HuH-7 (cell line): ENCODE measurements around the gene POFUT1.
"Not testable (repeated sequence)": the region's sequence is repeated elsewhere in the genome, so short reads cannot be mapped to it uniquely, and the experiment has no call there.

Source experiments
- DNase-seq: peaks from one replicate; pipeline ENCODE4 v3.0.0; 2011; ENCODE audit warnings: low spot score

The POFUT1 gene

DNA sequence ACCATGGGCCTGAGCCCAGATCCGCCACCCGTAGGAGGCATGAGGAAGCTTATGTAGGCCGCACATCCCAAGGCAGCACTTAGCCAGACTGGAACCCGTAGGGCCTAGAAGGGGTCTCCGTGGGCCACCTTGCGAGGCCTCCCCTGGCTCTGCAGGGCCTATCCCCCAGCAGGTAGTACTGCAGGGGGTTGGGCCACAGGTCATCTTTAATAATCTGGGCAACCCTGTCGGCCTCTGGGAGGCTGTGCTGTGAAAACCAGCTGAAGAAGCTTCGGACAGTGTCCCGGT is 18.6 kb upstream of the POFUT1 start:
- no peak for DNase-seq

DNA sequence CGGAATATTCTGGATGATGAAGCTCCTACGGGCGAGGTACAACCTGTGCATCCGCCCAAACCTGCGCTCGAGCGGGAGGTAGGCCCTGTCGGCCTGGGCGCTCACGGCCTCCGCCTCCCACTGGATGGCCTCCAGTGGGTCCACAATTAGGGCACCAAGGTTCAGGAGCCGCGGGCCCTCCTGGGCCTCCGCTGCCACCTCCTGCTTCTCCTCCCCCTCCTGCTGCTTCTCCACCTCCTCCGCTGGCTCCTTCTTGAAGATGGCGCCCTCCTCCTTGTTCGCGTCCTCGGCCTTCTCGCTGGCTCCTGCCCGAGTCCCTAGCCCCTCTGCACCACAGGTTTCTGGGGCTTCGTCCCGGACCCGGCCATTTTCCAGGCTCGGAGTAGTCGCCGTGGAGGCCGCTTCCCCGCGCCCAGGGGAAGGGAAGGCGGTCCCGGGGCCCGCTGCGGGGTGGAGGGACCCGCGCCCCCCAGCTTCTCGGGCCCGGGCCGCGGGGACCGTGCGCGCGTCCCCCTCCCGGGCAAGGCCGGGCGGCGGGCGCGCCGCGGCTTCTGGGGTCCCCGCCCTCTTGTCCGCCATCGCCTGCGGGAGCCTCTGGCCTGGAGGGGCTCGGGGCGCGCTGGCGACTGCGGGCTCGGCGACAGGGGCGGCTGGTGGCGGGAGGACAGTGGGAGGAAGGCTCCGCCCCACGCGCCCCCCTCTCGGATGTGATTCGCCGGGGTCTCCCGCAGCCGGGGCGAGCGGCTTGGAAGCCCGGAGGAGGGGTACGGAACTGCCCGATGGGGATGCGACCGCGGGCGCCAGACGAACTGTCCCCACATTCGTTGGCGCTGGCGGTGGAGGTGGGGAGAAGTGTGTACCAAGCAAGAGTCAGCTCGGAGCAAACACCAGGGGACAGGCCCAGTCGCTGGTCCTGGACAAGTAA is 17.7 kb upstream of the POFUT1 start:
- DNase-seq: no peak

DNA sequence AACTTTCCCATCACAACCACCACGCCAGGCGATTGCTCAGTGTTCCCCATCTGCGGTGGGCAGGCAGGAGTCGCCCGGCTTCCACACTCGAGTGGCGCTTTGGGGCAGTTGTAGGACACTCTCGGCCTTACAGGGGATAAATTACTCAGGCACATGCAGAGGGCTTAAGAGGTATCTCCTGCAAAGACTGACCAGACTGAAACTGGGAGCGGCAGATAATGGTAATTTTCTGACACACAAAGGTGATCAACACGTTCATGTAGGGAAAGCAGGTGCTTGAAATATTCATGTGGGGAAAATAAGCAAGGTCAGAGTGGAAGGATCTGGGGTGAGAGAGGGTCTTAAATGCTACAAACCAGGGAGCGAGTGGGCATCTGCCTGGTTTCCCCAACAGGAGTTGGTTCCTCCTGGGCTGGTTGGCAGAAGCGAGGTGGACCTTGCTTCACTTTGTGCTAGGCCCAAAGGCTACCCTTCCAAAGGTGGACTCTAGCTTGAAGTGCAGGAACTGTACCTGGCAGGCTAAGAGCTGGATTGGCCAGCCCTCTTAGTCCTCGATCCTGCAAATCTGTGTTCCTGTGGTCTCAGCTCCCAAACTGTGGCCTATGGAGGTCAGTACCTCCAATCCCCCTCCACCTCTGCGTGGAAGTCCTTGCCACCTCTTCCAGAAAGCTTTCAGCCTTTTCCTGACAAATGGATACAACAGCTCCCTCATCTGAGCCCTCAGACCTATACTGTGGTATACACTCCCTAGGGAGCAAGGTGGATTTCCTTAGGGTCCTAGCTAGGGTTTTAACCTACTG is 16.9 kb upstream of the POFUT1 start:
- DNase-seq: no peak

DNA sequence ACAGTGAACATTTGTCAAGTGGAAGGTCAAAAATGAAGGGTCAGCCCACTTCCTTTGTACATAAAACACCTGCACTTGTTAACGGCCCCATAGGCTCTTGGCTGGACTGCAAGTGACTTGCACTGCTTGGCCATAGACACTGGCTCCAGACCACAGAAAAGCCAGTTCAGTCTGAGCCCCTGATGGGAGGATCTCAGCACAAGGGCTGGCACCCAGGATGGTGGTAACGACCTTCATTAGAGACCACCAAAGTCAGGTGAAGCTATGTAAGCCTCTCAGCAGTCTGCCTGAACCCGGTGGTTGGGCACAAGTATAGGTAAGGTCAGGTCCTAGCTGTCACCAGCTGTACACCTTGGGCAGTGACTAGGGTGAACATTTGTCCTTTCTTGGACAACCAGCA is 16.3 kb upstream of the POFUT1 start:
- DNase-seq: no peak

DNA sequence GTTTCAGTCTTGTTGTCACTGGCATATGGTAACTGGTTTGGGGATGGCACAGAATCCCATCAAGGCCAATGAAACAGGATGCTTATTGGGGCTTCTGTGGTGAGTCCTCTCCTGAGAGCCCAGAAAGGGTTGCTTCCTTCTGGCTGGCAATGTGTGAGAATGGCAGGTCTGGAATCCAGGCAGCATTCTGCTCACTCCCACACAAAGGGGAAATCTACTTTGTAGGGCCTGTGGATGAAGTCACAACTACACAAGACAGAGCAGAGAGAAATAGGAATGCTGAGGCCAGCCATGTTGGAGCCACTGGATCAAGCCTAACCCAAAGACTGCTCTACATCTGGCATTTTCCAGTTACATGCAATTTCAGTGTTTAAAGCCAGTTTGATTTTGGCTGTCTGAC is 15.8 kb upstream of the POFUT1 start:
- DNase-seq: no peak

DNA sequence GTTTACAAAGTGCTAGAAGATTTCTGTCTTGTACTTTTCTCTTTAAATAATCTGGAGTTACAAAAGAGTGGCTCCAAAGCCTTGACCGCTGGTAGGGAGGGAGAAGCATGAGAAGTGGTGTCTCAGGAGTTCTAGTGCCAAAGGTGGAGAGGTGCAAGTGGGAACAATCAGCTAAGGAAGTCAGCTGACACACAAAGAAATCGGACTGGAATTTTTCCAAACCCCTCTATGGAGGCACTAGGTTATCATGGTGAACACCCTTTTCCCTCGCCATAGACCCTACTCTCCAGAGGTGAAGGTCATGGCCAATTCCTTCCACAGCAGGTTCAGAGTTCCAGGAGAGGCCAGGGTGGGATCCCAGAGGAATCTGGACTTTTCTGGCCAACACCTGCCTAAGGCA is 15.0 kb upstream of the POFUT1 start:
- DNase-seq: no peak

DNA sequence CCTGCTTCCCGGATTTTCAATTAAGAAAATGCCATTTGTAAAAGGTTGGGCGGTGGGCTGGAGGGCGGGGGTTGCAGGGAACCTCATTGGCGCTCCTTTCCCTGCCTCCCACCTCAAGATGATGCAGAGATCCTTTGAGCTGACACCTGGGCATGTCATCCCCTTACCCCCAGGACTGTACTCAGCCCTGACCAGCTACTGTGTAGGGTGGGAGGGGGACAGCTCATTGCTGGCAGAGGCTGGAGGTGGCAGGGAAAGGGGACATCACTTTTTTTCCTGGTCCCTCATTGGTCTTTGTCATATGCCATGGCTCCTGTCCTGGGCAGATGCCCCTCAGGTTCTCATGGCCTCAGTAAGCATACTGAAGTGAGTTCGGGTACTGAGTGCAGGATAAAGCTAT is 14.3 kb upstream of the POFUT1 start:
- not testable (repeated sequence) for DNase-seq

DNA sequence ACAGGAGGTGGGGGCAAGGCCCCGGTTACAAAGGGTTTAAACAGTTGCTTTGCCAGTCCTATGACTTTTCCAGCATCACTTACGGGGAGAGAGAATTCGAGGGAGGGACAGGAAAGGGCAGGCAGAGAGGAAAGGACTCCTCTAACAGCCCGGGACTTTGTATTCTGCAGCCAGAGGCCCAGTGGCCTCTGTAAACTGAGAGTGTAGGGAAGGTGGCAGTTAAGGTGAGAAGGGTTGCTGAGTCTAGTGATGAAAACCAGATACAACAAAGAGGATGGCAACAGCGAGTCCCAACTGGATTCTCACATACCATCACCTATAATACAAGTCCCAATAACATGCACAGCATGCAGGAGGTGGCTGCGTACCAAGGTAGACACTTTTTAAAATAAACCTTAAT is 13.7 kb upstream of the POFUT1 start:
- DNase-seq: no peak

DNA sequence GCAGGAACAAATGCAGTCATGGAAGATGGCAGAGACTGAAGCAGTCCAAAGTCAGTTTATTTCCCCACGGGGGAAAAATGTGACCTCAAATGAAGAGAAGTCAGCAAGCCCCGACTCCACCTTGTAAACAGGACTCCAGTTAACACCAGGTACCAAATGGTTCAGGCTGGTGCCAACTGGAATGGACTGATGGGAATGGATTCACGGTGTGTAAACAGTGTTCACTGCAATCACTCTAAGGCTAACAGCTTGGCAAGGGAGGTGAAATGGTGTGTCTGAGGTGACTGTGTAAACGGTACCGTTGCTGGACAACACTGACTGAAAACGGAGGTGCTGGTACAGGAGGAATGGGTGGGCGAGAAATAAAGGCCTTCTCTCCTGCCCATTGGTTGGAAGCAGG is 12.1 kb upstream of the POFUT1 start:
- DNase-seq: no peak

DNA sequence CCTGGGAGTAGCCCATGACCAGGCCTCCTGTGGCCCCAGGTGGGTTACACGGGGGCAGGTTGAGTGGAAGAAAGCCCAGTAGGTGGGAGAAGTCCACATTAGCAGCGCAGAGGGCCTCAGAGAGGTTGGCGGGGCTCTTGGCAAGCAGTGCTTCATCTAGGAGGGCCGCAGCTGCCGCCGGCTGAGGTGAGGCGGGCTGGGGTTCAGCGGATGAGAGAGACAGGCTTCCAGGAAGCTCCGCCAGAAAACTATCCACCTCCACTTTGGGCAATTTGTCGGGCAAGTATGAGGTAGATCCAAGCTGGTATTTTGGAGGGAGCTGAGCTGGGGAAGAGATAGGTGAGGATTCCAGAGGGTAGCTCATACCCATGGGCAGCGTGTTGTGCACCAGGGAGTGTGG is 11.1 kb upstream of the POFUT1 start:
- DNase-seq: not testable (repeated sequence)

DNA sequence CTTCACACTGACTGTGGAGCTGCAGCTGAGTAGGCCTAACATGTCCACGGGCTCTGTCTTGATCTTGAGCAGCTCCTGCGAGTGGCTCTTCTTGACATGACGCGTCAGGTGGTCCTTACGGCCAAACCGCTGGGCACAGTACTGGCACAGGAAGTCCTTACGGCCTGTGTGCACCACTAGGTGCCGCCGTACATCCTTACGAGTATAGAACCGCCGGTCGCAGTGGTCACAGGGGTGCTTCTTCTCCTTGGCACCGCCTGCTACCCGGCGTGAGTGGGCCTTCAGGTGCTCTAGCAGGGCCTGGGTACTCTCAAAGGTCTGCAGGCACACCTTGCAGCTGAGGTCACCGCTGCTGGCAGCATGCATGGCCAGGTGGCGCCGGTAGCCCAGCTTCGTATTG is 10.5 kb upstream of the POFUT1 start:
- DNase-seq: not testable (repeated sequence)

DNA sequence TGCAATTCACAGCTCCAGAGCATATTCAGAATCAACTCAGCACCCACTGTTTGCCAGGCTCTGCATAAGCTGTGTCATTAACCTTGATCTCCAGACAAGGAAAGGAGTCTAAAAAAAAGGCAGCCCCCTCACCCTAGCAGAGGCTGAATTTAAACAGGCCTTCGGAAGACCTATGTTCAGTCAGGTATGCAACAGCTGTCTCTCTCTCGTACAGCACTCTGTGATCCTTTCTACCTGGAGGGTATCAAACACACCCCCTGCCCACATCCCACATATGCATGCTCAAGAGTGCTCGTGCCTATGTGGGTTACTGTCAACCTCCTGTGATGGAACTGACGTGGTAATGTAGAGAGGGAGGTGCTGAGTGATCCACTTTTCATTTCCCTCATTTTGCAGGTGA is 8.7 kb upstream of the POFUT1 start:
- DNase-seq: no peak

DNA sequence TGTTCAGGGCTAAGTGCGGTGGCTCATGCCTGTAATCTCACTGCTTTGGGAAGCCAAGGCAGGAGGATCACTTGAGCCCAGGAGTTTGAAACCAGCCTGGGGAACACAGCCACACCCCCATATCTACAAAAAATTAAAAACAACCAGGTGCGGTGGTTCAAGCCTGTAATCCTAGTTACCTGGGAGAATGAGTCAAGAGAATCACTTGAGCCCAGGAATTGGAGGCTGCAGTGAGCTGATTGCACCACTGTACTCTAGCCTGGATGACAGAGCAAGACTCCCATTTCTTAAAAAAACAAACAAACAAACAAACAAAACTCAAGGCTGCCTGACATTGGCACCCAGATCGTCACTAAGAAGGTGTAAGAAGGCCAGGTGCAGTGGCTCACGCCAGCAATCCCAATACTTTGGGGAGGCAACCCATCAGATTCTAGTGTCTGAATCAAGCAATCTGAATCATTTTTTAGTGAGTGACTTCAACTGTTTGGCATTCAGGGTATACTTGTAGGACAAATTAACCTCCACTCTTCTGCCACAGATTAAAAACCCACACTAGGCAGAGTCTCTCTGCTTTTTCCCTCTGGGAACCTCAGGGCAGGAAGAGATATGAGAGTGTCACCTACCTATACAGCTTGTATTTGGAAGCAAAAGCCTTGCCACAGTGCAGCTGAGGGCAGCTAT is 6.2 kb upstream of the POFUT1 start:
- DNase-seq: no peak

DNA sequence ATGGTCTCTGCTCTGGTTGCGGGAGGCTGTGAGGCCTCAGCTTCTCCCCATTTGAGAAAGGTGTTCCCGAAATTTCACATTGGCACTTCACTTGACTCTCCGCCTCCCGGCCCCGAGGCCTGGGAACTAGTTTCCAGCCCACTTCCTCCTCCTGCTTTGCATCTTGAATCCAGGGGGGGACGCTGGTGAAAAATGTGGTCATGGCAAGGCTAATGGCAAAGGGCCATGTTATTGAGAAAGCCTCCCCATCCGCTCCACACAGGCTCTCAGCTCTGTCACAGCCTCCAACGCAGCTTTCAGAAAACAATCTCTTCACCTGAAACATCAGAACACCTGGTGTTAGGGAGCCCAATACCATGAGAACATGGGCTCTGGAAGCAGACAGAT is 5.7 kb upstream of the POFUT1 start:
- DNase-seq: no peak

DNA sequence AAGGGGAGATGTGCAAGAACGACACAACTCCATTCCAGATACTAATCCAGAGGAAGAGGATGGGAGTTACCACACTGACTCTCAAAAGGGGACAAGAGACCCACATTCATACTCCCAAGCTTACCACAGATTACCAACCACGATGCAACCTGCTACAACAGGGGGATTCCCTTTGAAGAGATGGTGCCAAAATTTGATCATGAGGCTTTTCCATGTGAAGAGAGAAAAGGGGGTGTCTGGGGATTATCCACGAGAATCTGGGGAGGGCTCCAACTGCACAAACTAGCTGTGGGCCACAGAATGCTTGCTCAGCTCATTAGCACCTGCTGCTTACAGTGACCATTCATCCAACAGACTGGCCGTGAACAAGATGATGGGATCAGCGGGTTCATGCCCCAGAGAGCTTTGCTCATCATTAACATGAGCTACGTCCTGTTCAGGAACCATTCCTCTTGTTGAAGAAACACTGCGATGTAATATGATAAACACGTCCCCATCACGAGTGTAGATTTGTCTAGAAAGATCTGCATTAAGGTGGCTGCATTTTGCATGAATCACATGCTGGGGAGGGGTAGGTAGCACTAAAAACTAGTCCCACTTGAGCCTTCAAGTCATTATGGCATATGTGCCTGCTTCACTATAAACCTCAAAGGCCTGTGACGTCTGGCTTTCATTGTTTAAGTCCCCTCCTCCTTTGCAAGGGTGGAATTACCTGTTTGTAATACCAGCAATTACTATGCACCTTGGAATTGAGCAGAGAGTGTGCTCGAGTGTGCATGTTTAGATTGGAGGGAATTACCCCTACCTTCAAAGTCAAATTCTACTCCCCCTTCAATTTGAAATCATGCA is 4.1 kb upstream of the POFUT1 start:
- no peak for DNase-seq

DNA sequence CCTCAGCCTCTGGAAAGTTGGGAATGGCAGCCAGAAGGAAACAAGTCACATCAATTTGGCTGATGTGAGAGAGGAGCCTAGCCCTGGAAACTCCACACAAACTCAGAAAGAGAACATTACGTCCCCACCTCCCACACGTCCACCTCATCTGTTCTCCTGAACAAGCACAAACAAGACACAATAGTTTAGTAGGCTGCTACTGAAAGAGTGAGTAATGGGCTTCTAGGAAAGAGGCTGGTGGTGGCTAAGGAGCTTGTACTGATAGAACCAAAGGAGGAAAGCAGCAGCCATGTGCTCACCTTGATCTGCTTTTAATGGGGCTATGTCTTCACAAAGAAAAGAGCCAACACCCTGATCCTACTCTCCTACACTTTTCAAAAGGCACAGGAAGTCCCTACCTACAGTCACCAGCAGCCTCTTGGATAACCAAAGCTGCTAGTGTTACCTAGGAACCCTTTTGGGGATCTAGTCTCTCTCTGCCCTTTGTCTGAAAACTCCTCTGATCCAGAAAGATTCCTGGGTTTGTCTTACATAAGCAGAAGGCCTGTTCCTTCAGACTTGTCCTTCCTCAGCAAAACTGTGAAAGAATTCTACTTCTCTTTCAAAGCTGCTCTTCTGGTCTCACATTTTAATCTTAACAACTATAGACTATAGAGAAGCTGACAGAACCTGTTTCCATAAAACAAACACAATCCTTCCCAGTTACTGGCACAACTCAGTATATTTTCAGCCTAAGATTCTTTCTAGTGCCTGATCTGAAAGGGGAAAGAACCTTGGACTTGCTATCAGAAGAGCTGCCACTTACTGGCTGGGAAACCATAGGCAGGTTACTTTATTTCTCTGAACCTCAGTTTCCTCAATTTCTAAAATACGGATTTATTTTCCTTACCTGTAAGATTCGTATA is 3.2 kb upstream of the POFUT1 start:
- no peak for DNase-seq

DNA sequence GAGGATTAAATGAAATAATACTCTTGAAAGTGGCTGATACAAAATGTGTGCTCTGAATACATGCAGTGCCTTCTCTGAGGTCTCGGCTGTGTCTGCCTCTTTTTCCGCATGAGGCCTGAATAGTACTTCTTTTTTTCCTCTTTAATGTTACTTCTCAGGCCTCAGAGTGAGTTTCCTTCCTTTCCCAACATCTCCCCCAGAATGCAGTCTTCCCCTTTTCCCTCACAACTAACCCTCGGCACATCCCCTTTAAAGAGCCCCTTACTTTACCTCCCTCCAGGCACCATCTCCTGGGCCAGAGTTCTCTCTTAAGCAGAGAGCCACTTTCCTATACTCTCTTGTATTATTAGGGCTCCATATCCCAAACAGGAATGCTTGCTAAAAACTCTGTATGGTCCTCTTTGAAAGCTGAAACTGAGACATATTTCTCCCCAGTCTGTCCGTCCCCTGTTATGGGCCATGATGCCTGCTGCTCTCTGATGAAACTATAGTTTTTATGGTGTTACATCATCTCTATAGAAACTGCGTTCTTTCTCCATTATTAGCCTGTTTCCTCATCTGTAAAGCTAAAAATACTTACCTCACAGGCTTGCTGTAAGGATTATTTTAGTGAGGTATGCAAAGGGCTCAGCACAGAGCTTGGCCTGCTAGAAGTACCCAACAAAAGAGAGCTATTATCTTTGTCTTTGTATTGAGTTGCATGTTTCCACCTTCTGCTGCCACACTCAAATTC is 2.4 kb upstream of the POFUT1 start:
- DNase-seq: no peak

DNA sequence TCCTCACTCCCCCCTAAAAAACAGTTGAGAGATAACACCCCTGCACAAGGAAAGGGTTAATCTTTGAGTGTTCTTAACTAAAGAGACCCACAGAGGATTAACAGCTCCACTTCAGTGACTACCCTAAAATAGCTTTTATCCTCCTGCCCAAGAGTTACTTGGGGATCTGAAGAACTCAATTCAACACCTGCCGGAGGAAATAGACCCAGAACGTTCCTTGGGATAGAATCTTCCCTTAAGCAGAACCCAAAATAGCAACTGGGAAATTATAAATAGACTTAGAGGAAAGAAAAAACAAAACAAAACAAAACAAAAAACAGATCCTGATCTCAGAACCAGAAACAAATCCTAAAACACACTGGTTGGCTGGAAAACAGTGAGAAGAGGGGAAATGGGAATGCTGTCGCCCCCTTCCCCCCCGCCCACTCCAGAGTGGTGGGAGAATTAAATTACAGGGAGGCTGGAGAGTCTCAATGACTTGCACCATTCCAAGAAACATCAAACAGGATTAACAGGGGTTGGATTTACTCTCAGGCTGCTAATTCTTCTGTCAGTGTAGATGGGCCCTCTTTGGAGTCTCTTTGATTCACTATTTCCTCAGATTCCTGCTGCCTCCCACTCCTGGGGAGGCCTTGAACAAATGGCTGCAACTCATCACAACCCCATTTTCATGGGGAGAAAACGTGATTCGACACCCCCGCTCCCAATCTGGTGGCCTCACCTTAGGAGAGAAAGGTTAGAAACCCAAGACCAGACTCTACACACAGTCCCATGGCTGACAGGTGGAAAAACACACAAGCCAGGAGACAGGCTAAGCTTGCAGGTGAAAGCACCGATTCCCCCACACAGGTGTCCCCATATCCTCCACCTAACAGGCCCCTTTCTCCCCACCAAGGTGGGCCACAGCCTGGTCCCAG is 1.6 kb upstream of the POFUT1 start:
- DNase-seq: no peak
